Activated CD4-positive, alpha-beta memory T cell treated with anti-CD3 and anti-CD28 coated beads, Interleukin-2, amount 10 ng/mL, durations not matched to agents 7 days and 5 days (primary cell): Measurements from ENCODE around the gene IQGAP3. TPM values are rescaled to one million over a fixed set of nuclear protein-coding genes. Genes with fewer than 3 reads are reported as not detected.
A peak's percentile ranks its signal among the peaks of the same experiment; 100 is the strongest.

Experiments used
- CTCF ChIA-PET: fragments of 350-600 bp; sonication (Branson Sonifier 250); formaldehyde crosslinking; loops from one replicate; lab custom pipeline; 2021; ENCODE audit warnings: antibody characterized with exemption, inconsistent platforms; lab: Charles Lee
- POLR2A ChIA-PET: fragments of 350-600 bp; sonication (Branson Sonifier 250); formaldehyde crosslinking; loops from one replicate; lab custom pipeline; 2021; ENCODE audit warnings: antibody characterized with exemption; lab: Charles Lee
- DNase-seq: peaks from one replicate; pipeline ENCODE4 v3.0.0-alpha.2; 2020
- H3K27ac Mint-ChIP-seq: one replicate; pipeline ENCODE4 v1.8.0; 2021; ENCODE audit warnings: mild to moderate bottlenecking, mixed read lengths
- H3K27me3 Mint-ChIP-seq: one replicate; pipeline ENCODE4 v1.8.0; 2021; ENCODE audit warnings: mixed read lengths
- H3K36me3 Mint-ChIP-seq: one replicate; pipeline ENCODE4 v1.8.0; 2021; ENCODE audit warnings: low read depth, mixed read lengths
- H3K4me1 Mint-ChIP-seq: one replicate; pipeline ENCODE4 v1.8.0; 2021; ENCODE audit warnings: mixed read lengths
- H3K4me3 Mint-ChIP-seq: one replicate; pipeline ENCODE4 v1.8.0; 2021; ENCODE audit warnings: mild to moderate bottlenecking, mixed read lengths
- H3K9me3 Mint-ChIP-seq: one replicate; pipeline ENCODE4 v1.8.0; 2021; ENCODE audit warnings: mixed read lengths
- total RNA-seq, 2 experiments: library from RNA; stranded (reverse); gene quantifications; one replicate each; pipeline ENCODE4 v1.2.3, GENCODE V29; 2021

Gene IQGAP3
- total RNA-seq, 2 experiments from 2014 or later = 18.4 to 19.7 TPM

GRCh38 chr1:156532374-156532773 is 40.0 kb downstream of the IQGAP3 start:
- CTCF ChIA-PET = interaction anchor here (0.6 to 0.9 kb wide), 6 partner anchors 73 to 147 kb away, joined by 3 to 4 read pairs (median 3); no protein-coding TSS in a partner anchor

DNA sequence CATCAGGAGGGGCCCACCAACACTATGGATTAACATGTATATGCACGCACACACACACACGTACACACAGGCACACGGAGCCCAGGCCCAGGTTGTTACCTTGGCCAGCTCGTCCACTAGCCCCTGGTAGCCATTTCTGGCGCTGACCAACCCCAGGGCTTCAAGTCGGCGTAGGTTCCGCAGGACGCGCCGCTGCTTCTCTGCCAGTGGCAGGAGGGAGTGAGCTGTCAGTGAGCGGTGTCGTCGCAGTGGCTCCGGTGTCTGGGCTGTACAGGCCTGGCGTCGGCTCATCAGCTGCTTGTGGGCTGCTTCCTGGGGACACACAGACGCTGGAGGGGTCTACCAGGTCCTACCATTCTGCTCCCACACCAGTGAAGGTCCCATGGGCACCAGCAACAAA is 42.4 kb downstream of the IQGAP3 start:
- peaks cover 32% of the 10 kb centered on the region for H3K36me3 Mint-ChIP-seq
- no peak for DNase-seq

More at GRCh38 chr1:156532374-156532773, 40.0 kb downstream of the IQGAP3 start:
- Mint-ChIP-seq H3K27me3 (no peaks in the 10 kb centered on the region), H3K27ac (no peak overlapping the region), H3K4me3 (no peak overlapping the region), H3K36me3 (peaks cover 30% of the 10 kb centered on the region), H3K4me1 (peaks cover 11% of the 10 kb centered on the region), H3K9me3 (no peaks in the 10 kb centered on the region)
- POLR2A ChIA-PET = interaction anchor here (1.6 kb wide), 1 partner anchor 31 kb away, joined by 5 read pairs; the partner anchor contains the start of gene MEF2D
- DNase-seq = no peak

GRCh38 chr1:156528875-156529425 is 43.4 kb downstream of the IQGAP3 start:
- Mint-ChIP-seq H3K4me3 (no peak overlapping the region), H3K4me1 (peaks cover 34% of the 10 kb centered on the region), H3K9me3 (no peaks in the 10 kb centered on the region), H3K36me3 (peaks cover 34% of the 10 kb centered on the region), H3K27me3 (no peaks in the 10 kb centered on the region), H3K27ac (no peak overlapping the region)
- no peak for DNase-seq
- POLR2A ChIA-PET = interaction anchor here (0.7 to 1.8 kb wide), 5 partner anchors 8 to 48 kb away, joined by 3 to 10 read pairs (median 3); partner anchors contain the start of gene MEF2D
- CTCF ChIA-PET = interaction anchor here (1.1 to 3.4 kb wide), 4 partner anchors 28 to 143 kb away, joined by 3 to 14 read pairs (median 5); no protein-coding TSS in a partner anchor

More for the DNA sequence above, 42.4 kb downstream of the IQGAP3 start:
- Mint-ChIP-seq H3K27me3 (no peaks in the 10 kb centered on the region), H3K27ac (no peak overlapping the region), H3K4me1 (peaks cover 23% of the 10 kb centered on the region), H3K4me3 (no peak overlapping the region), H3K9me3 (no peaks in the 10 kb centered on the region)
- CTCF ChIA-PET = no interaction called here
- POLR2A ChIA-PET = no interaction called here

DNA sequence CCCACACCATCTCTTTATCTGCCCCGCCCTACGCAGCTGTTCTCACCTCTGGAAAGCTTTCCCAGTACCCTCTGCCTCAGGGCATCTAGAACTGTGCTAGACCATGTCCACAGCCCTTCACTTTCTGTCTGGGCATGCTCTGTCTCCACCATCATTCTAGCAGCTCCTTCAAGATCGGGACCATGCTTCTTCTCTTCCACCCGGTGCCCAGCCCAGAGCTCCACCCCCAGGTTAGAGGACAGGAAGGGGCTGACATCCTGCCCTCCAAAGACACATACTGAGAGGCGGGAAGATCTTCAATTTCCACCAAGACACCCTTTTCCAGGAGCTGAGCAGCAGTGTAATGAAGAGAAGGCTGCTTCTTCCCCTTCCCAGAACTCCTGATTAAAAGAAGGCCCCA is 44.1 kb downstream of the IQGAP3 start:
- H3K4me3 Mint-ChIP-seq = no peak overlapping the region
- peaks cover 35% of the 10 kb centered on the region for H3K4me1 Mint-ChIP-seq
- ChIA-PET CTCF (interaction anchor here (0.8 to 3.4 kb wide), 5 partner anchors 15 to 143 kb away, joined by 3 to 14 read pairs (median 3); no protein-coding TSS in a partner anchor), POLR2A (interaction anchor here (0.7 to 1.8 kb wide), 6 partner anchors 9 to 63 kb away, joined by 3 to 10 read pairs (median 3); partner anchors contain the start of gene MEF2D)
- no peak overlapping the region for H3K27ac Mint-ChIP-seq
- H3K27me3 Mint-ChIP-seq = no peaks in the 10 kb centered on the region
- peaks cover 28% of the 10 kb centered on the region for H3K36me3 Mint-ChIP-seq
- DNase-seq = no peak
- H3K9me3 Mint-ChIP-seq = no peaks in the 10 kb centered on the region

DNA sequence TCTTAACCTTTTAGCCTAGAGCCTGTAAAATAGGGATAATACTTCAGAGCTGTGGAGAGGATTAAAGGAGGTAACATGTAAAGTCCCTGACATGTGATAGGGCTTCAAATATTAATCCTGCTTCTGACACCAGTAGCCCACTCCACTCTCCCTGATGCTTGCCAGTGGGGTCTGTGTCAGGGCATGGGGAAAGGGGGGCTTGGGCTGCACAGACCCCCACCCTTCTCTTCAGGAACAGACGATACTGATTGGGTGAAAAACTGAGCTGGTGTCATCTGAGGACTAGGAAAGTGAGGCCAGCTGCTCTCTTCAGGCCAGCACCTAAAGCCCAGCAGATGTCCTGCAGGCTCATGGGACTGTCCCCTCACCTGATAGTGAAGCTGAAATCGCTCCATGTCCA is 44.8 kb downstream of the IQGAP3 start:
- Mint-ChIP-seq H3K36me3 (peaks cover 27% of the 10 kb centered on the region), H3K9me3 (no peaks in the 10 kb centered on the region), H3K4me3 (no peak overlapping the region), H3K4me1 (peaks cover 35% of the 10 kb centered on the region), H3K27me3 (no peaks in the 10 kb centered on the region), H3K27ac (no peak overlapping the region)
- DNase-seq = no peak
- ChIA-PET CTCF (interaction anchor here (0.8 to 3.4 kb wide), 4 partner anchors 15 to 142 kb away, joined by 3 to 14 read pairs (median 5); no protein-coding TSS in a partner anchor), POLR2A (interaction anchor here (0.7 to 1.8 kb wide), 4 partner anchors 10 to 63 kb away, joined by 3 to 10 read pairs (median 4); partner anchors contain the start of gene MEF2D)

- Mint-ChIP-seq H3K9me3 (no peaks in the 10 kb centered on the region), H3K4me3 (no peak overlapping the region), H3K4me1 (peaks cover 35% of the 10 kb centered on the region), H3K27me3 (peaks cover 3% of the 10 kb centered on the region), H3K36me3 (peaks cover 25% of the 10 kb centered on the region), H3K27ac (no peak overlapping the region)
- ChIA-PET POLR2A (interaction anchor here (1.3 to 3.4 kb wide), 6 partner anchors 9 to 69 kb away, joined by 4 to 22 read pairs (median 6); partner anchors contain the start of genes MEF2D and NAXE), CTCF (interaction anchor here (0.6 to 3.4 kb wide), 9 partner anchors 9 to 200 kb away, joined by 4 to 17 read pairs (median 7); partner anchors contain the start of gene MEF2D)
- DNase-seq = no peak
Measured at GRCh38 chr1:156525856-156526489, 46.4 kb downstream of the IQGAP3 start.

GRCh38 chr1:156525071-156525501 is 47.3 kb downstream of the IQGAP3 start:
- DNase-seq = no peak
- Mint-ChIP-seq H3K27me3 (peaks cover 3% of the 10 kb centered on the region), H3K4me1 (peaks cover 35% of the 10 kb centered on the region), H3K36me3 (peaks cover 25% of the 10 kb centered on the region), H3K9me3 (no peaks in the 10 kb centered on the region), H3K4me3 (no peak overlapping the region), H3K27ac (no peak overlapping the region)
- POLR2A ChIA-PET = interaction anchor here (1.3 to 3.4 kb wide), 8 partner anchors 8 to 68 kb away, joined by 4 to 22 read pairs (median 6); partner anchors contain the start of genes MEF2D and NAXE
- CTCF ChIA-PET = interaction anchor here (0.7 to 3.1 kb wide), 10 partner anchors 8 to 164 kb away, joined by 3 to 17 read pairs (median 6); partner anchors contain the start of gene MEF2D

- no peak overlapping the region for H3K4me3 Mint-ChIP-seq
Measured at GRCh38 chr1:156524481-156524869, 47.9 kb downstream of the IQGAP3 start.

DNA sequence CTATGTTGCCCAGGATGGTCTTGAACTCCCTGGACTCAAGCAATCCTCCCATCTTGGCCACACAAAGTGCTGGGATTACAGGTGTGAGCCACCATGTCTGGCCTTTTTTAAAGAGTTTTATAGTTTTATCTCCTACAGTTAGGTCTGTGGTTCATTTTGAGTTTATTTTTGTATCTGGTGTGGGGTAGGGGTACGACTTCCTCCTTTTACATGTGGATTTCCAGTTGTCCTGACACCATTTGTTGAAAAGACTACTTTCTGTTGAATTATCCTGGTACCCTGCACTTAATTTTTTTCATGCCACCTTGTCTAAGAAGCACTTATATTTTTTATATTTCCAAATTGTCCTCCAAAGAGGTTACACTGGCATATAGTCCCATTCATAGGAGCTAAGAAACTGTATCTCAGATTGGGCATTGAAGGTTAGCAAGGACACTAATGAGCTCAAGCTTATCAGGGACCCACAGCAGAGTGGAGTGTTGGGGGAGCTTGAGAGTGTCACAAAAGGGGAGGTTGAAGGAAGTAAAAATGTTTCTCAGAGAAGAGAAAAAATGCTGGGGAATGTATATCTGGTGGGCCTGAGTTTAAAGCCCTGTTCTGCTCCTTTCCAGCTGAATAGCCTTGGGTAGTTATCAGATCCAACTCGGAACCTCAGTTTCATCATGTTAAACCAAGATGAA is 48.4 kb downstream of the IQGAP3 start:
- H3K4me3 Mint-ChIP-seq = no peak overlapping the region
- no peak for DNase-seq
- H3K9me3 Mint-ChIP-seq = no peaks in the 10 kb centered on the region
- H3K27me3 Mint-ChIP-seq = peaks cover 3% of the 10 kb centered on the region
- peaks cover 34% of the 10 kb centered on the region for H3K4me1 Mint-ChIP-seq
- peaks cover 25% of the 10 kb centered on the region for H3K36me3 Mint-ChIP-seq
- H3K27ac Mint-ChIP-seq = no peak overlapping the region
- ChIA-PET POLR2A (interaction anchor here (1.5 to 3.4 kb wide), 5 partner anchors 16 to 43 kb away, joined by 4 to 22 read pairs (median 8); partner anchors contain the start of gene MEF2D), CTCF (interaction anchor here (0.8 to 3.1 kb wide), 5 partner anchors 12 to 138 kb away, joined by 3 to 17 read pairs (median 16); partner anchors contain the start of gene MEF2D)

More at GRCh38 chr1:156524481-156524869, 47.9 kb downstream of the IQGAP3 start:
- ChIA-PET POLR2A (interaction anchor here (1.3 to 3.4 kb wide), 8 partner anchors 8 to 67 kb away, joined by 4 to 22 read pairs (median 6); partner anchors contain the start of genes MEF2D and NAXE), CTCF (interaction anchor here (0.8 to 3.1 kb wide), 7 partner anchors 8 to 139 kb away, joined by 3 to 17 read pairs (median 7); partner anchors contain the start of gene MEF2D)
- H3K27me3 Mint-ChIP-seq = peaks cover 3% of the 10 kb centered on the region
- peaks cover 25% of the 10 kb centered on the region for H3K36me3 Mint-ChIP-seq
- peaks cover 35% of the 10 kb centered on the region for H3K4me1 Mint-ChIP-seq
- peak overlapping the region; percentile 38 for H3K27ac Mint-ChIP-seq
- DNase-seq = no peak
- no peaks in the 10 kb centered on the region for H3K9me3 Mint-ChIP-seq

GRCh38 chr1:156522443-156522970 is 49.9 kb downstream of the IQGAP3 start:
- Mint-ChIP-seq H3K9me3 (no peaks in the 10 kb centered on the region), H3K36me3 (peaks cover 19% of the 10 kb centered on the region), H3K27ac (no peak overlapping the region), H3K4me3 (no peak overlapping the region), H3K4me1 (peaks cover 24% of the 10 kb centered on the region), H3K27me3 (peaks cover 4% of the 10 kb centered on the region)
- no peak for DNase-seq
- ChIA-PET POLR2A (no interaction called here), CTCF (interaction anchor here (0.9 to 1.0 kb wide), 2 partner anchors 34 to 42 kb away, joined by 3 read pairs; no protein-coding TSS in a partner anchor)

GRCh38 chr1:156517748-156518147 is 54.6 kb downstream of the IQGAP3 start:
- ChIA-PET POLR2A (no interaction called here), CTCF (no interaction called here)
- no peaks in the 10 kb centered on the region for H3K36me3 Mint-ChIP-seq
- peaks cover 4% of the 10 kb centered on the region for H3K27me3 Mint-ChIP-seq
- no peaks in the 10 kb centered on the region for H3K9me3 Mint-ChIP-seq
- no peak overlapping the region for H3K4me3 Mint-ChIP-seq
- no peak for DNase-seq
- H3K27ac Mint-ChIP-seq = no peak overlapping the region
- no peaks in the 10 kb centered on the region for H3K4me1 Mint-ChIP-seq
